ENCODE data around the gene CAMKK2.
"Not testable (repeated sequence)": the region's sequence is repeated elsewhere in the genome, so short reads cannot be mapped to it uniquely, and the experiment has no call there.

CAMKK2 gene

GRCh38 chr12:121284551-121285390, 11.7 kb downstream of the CAMKK2 start:
- no peak overlapping the region for H3K4me3 ChIP-seq (ENCODE audit: low read length)
- TF ChIP-seq CTCF (IDR thresholded peaks at IDR 0.05; ENCODE audit: insufficient read depth, low read depth, low read length, missing control alignments): no peak
- DNase-seq (ENCODE audit: low read depth): no peak

- H3K4me3 ChIP-seq (ENCODE audit: low read length): no peak overlapping the region
- TF ChIP-seq CTCF (IDR thresholded peaks at IDR 0.05; ENCODE audit: insufficient read depth, low read depth, low read length, missing control alignments): no peak
- DNase-seq (ENCODE audit: low read depth): no peak
Observed at GRCh38 chr12:121283841-121284240, 12.7 kb downstream of the CAMKK2 start.

- DNase-seq (ENCODE audit: low read depth): no peak
- no peak overlapping the region for H3K4me3 ChIP-seq (ENCODE audit: low read length)
- no peak for TF ChIP-seq CTCF (IDR thresholded peaks at IDR 0.05; ENCODE audit: insufficient read depth, low read depth, low read length, missing control alignments)
Observed at GRCh38 chr12:121283388-121283787, 13.1 kb downstream of the CAMKK2 start.

GRCh38 chr12:121282910-121283309, 13.6 kb downstream of the CAMKK2 start:
- not testable (repeated sequence) for DNase-seq (ENCODE audit: low read depth); H3K4me3 ChIP-seq (ENCODE audit: low read length)

- no peak for DNase-seq (ENCODE audit: low read depth)
- H3K4me3 ChIP-seq (ENCODE audit: low read length): no peak overlapping the region
- TF ChIP-seq CTCF (IDR thresholded peaks at IDR 0.05; ENCODE audit: insufficient read depth, low read depth, low read length, missing control alignments): no peak
Observed at GRCh38 chr12:121282072-121282742, 14.3 kb downstream of the CAMKK2 start.

- H3K4me3 ChIP-seq (ENCODE audit: low read length); DNase-seq (ENCODE audit: low read depth): not testable (repeated sequence)
Observed at GRCh38 chr12:121281116-121281515, 15.4 kb downstream of the CAMKK2 start.

- DNase-seq (ENCODE audit: low read depth): not testable (repeated sequence)
Observed at GRCh38 chr12:121280531-121280930, 16.0 kb downstream of the CAMKK2 start.

GRCh38 chr12:121279507-121279915, 17.0 kb downstream of the CAMKK2 start:
- H3K4me3 ChIP-seq (ENCODE audit: low read length): no peak overlapping the region
- no peak for TF ChIP-seq CTCF (IDR thresholded peaks at IDR 0.05; ENCODE audit: insufficient read depth, low read depth, low read length, missing control alignments)
- DNase-seq (ENCODE audit: low read depth): no peak

More at GRCh38 chr12:121280531-121280930, 16.0 kb downstream of the CAMKK2 start:
- H3K4me3 ChIP-seq (ENCODE audit: low read length): not testable (repeated sequence)
